Esophagus muscularis mucosa (tissue), 4 donors: Measurements from ENCODE around the gene DGKB. TPM values are rescaled to one million over a fixed set of nuclear protein-coding genes. Genes with fewer than 3 reads are reported as not detected.

Experiments used
- DNase-seq: peaks from one replicate; pipeline ENCODE4 v3.0.0-alpha.2; 2017; ENCODE audit errors: extremely low spot score
- H3K27ac ChIP-seq, 4 donors: fragments of 200-600 bp; sonication (generic); replicated peaks in 1 of 4; 1 replicate in 3 of 4; 2 replicates in 1 of 4; pipeline ENCODE4 v1.5.1; 2016 to 2019; ENCODE audit warnings: mild to moderate bottlenecking in 1 of 4
- H3K27me3 ChIP-seq, 4 donors: fragments of 200-600 bp; sonication (generic); one replicate each; pipeline versions ENCODE4 v1.5.1 to v1.6.0; 2016 to 2019
- H3K36me3 ChIP-seq, 4 donors: fragments of 200-600 bp; sonication (generic); one replicate each; pipeline ENCODE4 v1.5.1; 2016 to 2019
- H3K4me1 ChIP-seq, 4 donors: fragments of 200-600 bp; sonication (generic); one replicate each; pipeline ENCODE4 v1.5.1; 2016 to 2019
- H3K4me3 ChIP-seq, 4 donors: fragments of 200-600 bp; sonication (generic); 1 replicate in 2 of 4; 2 replicates in 2 of 4; pipeline ENCODE4 v1.5.1; 2016 to 2019; ENCODE audit warnings: mild to moderate bottlenecking in 4 of 4, moderate library complexity in 1 of 4
- H3K9me3 ChIP-seq, 4 donors: fragments of 200-600 bp; sonication (generic); 1 replicate in 3 of 4; 2 replicates in 1 of 4; pipeline ENCODE4 v1.5.1; 2016 to 2019
- EP300 ChIP-seq: sonication (generic); formaldehyde crosslinking; IDR thresholded peaks from one replicate; pipeline ENCODE4 v1.6.1; 2017; ENCODE audit warnings: antibody characterized with exemption
- POLR2A ChIP-seq: fragments of 450-650 bp; IDR thresholded peaks from one replicate; pipeline ENCODE4 v1.6.1; 2017; ENCODE audit warnings: antibody characterized with exemption, moderate library complexity, mild to moderate bottlenecking, low read depth
- POLR2AphosphoS5 ChIP-seq, 2 donors: sonication (generic); formaldehyde crosslinking; IDR thresholded peaks; one replicate each; pipeline ENCODE4 v1.6.1; 2017; ENCODE audit warnings: antibody characterized with exemption in 2 of 2
- WGBS: methylation state at CpG from one replicate; pipeline ENCODE4 v1.1.5; 2018; 5-methylcytosine and 5-hydroxymethylcytosine counted together
- intact Hi-C: fragments of 100-400 bp; cut with DNase I; formaldehyde crosslinking; loops from one replicate; pipeline ENCODE4 v1.15.1; 2023
- total RNA-seq, 4 donors: library from RNA; depleted of rRNA; stranded (reverse); fragments of >200 nt; gene quantifications; one replicate each; pipeline versions ENCODE4 v1.1.0 to v1.2.1, GENCODE V29; 2016
- TF ChIP-seq, protein P1 (sequence below), 3 experiments: fragments of 200-600 bp in 2 of 3; fragments of 450-650 bp in 1 of 3; sonication (generic) in 2 of 3; IDR thresholded peaks; one replicate each; pipeline ENCODE4 v1.5.1; 2017 to 2019; ENCODE audit warnings: antibody characterized with exemption in 3 of 3, mild to moderate bottlenecking in 2 of 3, moderate library complexity in 1 of 3

DGKB gene
- total RNA-seq, 4 donors from 2014 or later = 10.4 to 18.5 (median 16.0) TPM

DNA sequence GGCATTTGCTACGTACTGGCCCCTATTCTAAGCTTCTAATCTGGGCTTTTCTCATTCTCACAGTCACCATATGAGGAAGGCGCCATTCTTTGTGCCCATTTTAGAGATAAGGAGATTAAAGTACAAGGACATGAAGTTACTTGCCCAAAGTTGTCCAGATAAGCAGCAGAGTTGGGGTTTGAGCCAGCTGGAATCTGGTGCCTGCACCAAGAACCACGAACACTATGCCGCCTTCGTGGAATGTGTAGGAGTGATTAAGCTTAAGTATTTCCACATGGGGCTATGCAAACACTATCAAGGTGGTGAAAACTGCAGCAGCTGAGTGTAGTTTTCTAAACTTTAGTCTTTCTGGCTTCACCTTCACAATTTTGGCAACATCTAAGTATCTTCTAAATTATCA is 570.4 kb downstream of the DGKB start:
- intact Hi-C loops = no loop called here
- H3K27ac ChIP-seq = no peak overlapping the region
- 83% methylated on average over 5 of the region's 5 CpGs for WGBS

DNA sequence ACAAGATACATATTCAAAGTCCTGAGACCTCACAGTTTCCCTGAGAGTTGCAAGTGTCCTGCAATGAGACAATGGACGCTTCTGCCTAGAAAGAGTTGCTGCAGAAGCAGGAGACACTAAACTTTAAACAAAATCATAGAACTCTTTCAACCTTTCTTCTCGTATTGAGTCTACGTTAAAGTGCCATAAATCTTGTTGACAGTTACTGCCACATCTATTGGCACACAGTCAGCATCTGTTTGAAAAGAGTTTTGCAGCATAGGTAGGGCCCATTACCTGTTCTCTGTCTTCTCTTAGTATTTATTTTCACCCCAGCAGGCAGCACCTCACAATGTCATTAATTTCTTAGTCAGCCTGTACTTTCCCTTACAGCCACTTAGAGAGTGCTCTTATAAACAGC is 577.8 kb downstream of the DGKB start:
- WGBS = 42% methylated on average over 3 of the region's 3 CpGs
- no peaks in the 10 kb centered on the region for H3K4me1 ChIP-seq
- no peak overlapping the region for H3K27ac ChIP-seq
- intact Hi-C loops = no loop called here
- no peak for DNase-seq
- H3K27me3 ChIP-seq = no peaks in the 10 kb centered on the region
- no peak overlapping the region for H3K4me3 ChIP-seq
- no peak for TF ChIP-seq POLR2AphosphoS5 (IDR thresholded peaks at IDR 0.05)
- TF ChIP-seq, protein P1, sequence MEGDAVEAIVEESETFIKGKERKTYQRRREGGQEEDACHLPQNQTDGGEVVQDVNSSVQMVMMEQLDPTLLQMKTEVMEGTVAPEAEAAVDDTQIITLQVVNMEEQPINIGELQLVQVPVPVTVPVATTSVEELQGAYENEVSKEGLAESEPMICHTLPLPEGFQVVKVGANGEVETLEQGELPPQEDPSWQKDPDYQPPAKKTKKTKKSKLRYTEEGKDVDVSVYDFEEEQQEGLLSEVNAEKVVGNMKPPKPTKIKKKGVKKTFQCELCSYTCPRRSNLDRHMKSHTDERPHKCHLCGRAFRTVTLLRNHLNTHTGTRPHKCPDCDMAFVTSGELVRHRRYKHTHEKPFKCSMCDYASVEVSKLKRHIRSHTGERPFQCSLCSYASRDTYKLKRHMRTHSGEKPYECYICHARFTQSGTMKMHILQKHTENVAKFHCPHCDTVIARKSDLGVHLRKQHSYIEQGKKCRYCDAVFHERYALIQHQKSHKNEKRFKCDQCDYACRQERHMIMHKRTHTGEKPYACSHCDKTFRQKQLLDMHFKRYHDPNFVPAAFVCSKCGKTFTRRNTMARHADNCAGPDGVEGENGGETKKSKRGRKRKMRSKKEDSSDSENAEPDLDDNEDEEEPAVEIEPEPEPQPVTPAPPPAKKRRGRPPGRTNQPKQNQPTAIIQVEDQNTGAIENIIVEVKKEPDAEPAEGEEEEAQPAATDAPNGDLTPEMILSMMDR (IDR thresholded peaks at IDR 0.05) = no peak
- no peak for TF ChIP-seq EP300
- no peak for TF ChIP-seq POLR2A
- no peaks in the 10 kb centered on the region for H3K36me3 ChIP-seq
- peaks cover 0 to 3% (median 0%) of the 10 kb centered on the region in 4 donors for H3K9me3 ChIP-seq

More for the DNA sequence above, 570.4 kb downstream of the DGKB start:
- Histone ChIP-seq H3K36me3 (no peaks in the 10 kb centered on the region), H3K27me3 (no peaks in the 10 kb centered on the region), H3K4me3 (no peak overlapping the region), H3K4me1 (no peaks in the 10 kb centered on the region), H3K9me3 (no peaks in the 10 kb centered on the region)
- TF ChIP-seq, protein P1 (IDR thresholded peaks at IDR 0.05) = no peak
- TF ChIP-seq EP300 (no peak), POLR2A (no peak), POLR2AphosphoS5 (IDR thresholded peaks at IDR 0.05) (no peak)
- DNase-seq = no peak

DNA sequence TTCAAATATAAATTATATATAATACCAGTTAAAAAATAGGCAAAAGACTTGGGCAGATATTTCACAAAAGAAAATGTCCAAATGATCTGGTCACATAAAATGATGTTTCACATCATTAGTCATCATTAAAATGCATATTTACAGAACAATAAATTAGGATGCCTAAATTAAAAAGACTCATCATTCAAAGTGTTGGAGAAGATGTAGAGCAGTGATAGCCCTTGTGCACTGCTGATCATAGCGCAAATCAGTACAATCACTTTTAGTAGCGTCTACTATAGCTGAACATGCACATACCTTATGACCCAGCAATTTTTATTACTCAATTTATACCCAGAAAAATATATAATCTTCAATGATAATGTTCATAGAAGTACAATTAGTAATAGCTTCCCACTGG is 579.8 kb downstream of the DGKB start:
- H3K9me3 ChIP-seq = peaks cover 0 to 3% (median 0%) of the 10 kb centered on the region in 4 donors
- no peak for TF ChIP-seq POLR2A
- TF ChIP-seq, protein P1 (IDR thresholded peaks at IDR 0.05) = no peak
- TF ChIP-seq EP300 = no peak
- TF ChIP-seq POLR2AphosphoS5 (IDR thresholded peaks at IDR 0.05) = no peak
- DNase-seq = no peak
- no peaks in the 10 kb centered on the region for H3K27me3 ChIP-seq
- 92% methylated on average over 2 of the region's 2 CpGs for WGBS
- no peaks in the 10 kb centered on the region for H3K4me1 ChIP-seq
- H3K27ac ChIP-seq = no peak overlapping the region
- no peak overlapping the region for H3K4me3 ChIP-seq
- intact Hi-C loops = no loop called here
- no peaks in the 10 kb centered on the region for H3K36me3 ChIP-seq

DNA sequence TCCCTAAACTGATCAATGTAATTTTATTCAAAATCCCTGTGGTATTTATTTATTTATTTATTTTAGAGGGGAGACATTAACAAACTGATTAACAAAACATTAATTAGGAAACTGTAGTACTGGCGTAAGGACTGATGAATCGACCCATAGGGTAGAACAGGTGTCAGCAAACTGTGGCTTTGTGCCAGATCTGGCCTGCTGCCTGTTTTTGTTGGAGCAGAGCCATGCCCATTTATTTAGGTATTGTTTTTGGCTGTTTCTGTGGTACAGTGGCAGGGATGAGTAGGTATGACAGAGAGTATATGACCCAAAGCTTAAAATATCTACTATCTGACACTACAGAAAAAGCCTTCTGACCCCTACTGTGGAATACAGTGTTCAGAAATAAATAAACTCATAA is 580.6 kb downstream of the DGKB start:
- intact Hi-C loops = no loop called here
- no peak for DNase-seq
- no peak overlapping the region for H3K4me3 ChIP-seq
- no peaks in the 10 kb centered on the region for H3K36me3 ChIP-seq
- no peaks in the 10 kb centered on the region for H3K4me1 ChIP-seq
- no peak overlapping the region for H3K27ac ChIP-seq
- 61% methylated on average over 2 of the region's 2 CpGs for WGBS
- TF ChIP-seq EP300 = no peak
- no peak for TF ChIP-seq POLR2AphosphoS5 (IDR thresholded peaks at IDR 0.05)
- TF ChIP-seq, protein P1 (IDR thresholded peaks at IDR 0.05) = no peak
- no peak for TF ChIP-seq POLR2A
- H3K9me3 ChIP-seq = peaks cover 0 to 3% (median 0%) of the 10 kb centered on the region in 4 donors
- H3K27me3 ChIP-seq = no peaks in the 10 kb centered on the region

DNA sequence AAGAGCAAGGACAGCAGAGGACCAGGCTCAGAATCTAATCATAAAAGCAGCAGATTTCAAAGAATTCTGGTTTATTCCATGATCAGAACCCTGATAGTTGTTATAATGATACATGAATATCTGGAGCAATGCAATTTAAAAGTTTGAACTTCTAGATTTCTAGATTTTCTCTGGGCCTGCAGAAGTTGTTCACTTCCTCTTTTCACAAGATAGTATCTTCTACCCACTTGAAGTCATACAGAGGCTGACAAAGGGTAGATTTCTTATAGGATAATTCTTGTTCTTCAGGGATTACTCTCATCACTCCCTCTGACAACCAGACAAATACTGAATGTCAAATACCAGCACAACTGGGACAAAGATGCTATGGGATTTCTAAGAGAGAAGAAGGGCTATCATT is 593.1 kb downstream of the DGKB start:
- Histone ChIP-seq H3K4me1 (no peaks in the 10 kb centered on the region), H3K4me3 (no peak overlapping the region), H3K27me3 (no peaks in the 10 kb centered on the region), H3K27ac (no peak overlapping the region), H3K9me3 (no peaks in the 10 kb centered on the region), H3K36me3 (no peaks in the 10 kb centered on the region)
- intact Hi-C loops = no loop called here
- TF ChIP-seq POLR2AphosphoS5 (IDR thresholded peaks at IDR 0.05) = no peak
- no peak for TF ChIP-seq EP300
- no peak for TF ChIP-seq POLR2A
- TF ChIP-seq, protein P1 (IDR thresholded peaks at IDR 0.05) = no peak
- no peak for DNase-seq
